Stimulated activated CD4-positive, alpha-beta T cell treated with anti-CD3 and anti-CD28 coated beads, Interleukin-15, amount 100 ng/mL, for 48 hours (primary cell): ENCODE measurements around the gene OR2D2.
A peak's percentile ranks its signal among the peaks of the same experiment; 100 is the strongest.
"Not testable (repeated sequence)": the region's sequence is repeated elsewhere in the genome, so short reads cannot be mapped to it uniquely, and the experiment has no call there.

ENCODE experiments used
- DNase-seq, 2 donors: peaks; one replicate each; pipeline ENCODE4 v3.0.0-alpha.2; 2020; ENCODE audit warnings: low read depth in 2 of 2

Gene OR2D2

GRCh38 chr11:6892400-6892799, at the start of gene OR2D2:
TSS of gene OR2D2 (minus strand) at chr11:6892500. CDS start at chr11:6892500, 0 bp downstream.
- DNase-seq: no peak

GRCh38 chr11:6941970-6942369, 49.7 kb upstream of the OR2D2 start:
- no peak for DNase-seq

- no peak for DNase-seq
Measured at GRCh38 chr11:6932145-6932544, 39.8 kb upstream of the OR2D2 start.

GRCh38 chr11:6931146-6931713, 38.9 kb upstream of the OR2D2 start:
- DNase-seq: no peak

- DNase-seq: no peak
Measured at GRCh38 chr11:6928916-6929315, 36.6 kb upstream of the OR2D2 start.

- no peak for DNase-seq
Measured at GRCh38 chr11:6927030-6927617, 34.8 kb upstream of the OR2D2 start.

GRCh38 chr11:6926208-6927029, 34.1 kb upstream of the OR2D2 start, which contains the start of gene ZNF215:
TSS of gene ZNF215 (plus strand) at chr11:6926426. CDS start at chr11:6932273, 5,847 bp downstream.
- DNase-seq: peak; percentile 16 to 36

GRCh38 chr11:6925636-6926207, 33.4 kb upstream of the OR2D2 start:
- no peak for DNase-seq

- DNase-seq: no peak
Measured at GRCh38 chr11:6925007-6925577, 32.8 kb upstream of the OR2D2 start.

GRCh38 chr11:6920702-6921101, 28.4 kb upstream of the OR2D2 start, which contains the start of gene OR2D3:
TSS of gene OR2D3 (plus strand) at chr11:6921002. CDS start at chr11:6921002, 0 bp downstream.
- DNase-seq: no peak

GRCh38 chr11:6919698-6920097, 27.4 kb upstream of the OR2D2 start:
- no peak for DNase-seq

GRCh38 chr11:6911948-6912347, 19.6 kb upstream of the OR2D2 start:
- DNase-seq: no peak

GRCh38 chr11:6911378-6911777, 19.1 kb upstream of the OR2D2 start:
- no peak for DNase-seq

- DNase-seq: not testable (repeated sequence)
Measured at GRCh38 chr11:6904804-6905203, 12.5 kb upstream of the OR2D2 start.

- no peak for DNase-seq
Measured at GRCh38 chr11:6900327-6900999, 8.2 kb upstream of the OR2D2 start.

GRCh38 chr11:6898911-6899310, 6.6 kb upstream of the OR2D2 start:
- no peak for DNase-seq

GRCh38 chr11:6895010-6895409, 2.7 kb upstream of the OR2D2 start:
- DNase-seq: no peak

- DNase-seq: no peak
Measured at GRCh38 chr11:6894097-6894496, 1.8 kb upstream of the OR2D2 start.

- DNase-seq: no peak
Measured at GRCh38 chr11:6889835-6890234, 2.5 kb downstream of the OR2D2 start.

- no peak for DNase-seq
Measured at GRCh38 chr11:6888830-6889229, 3.5 kb downstream of the OR2D2 start.

GRCh38 chr11:6887711-6888110, 4.6 kb downstream of the OR2D2 start:
- not testable (repeated sequence) for DNase-seq

- DNase-seq: no peak
Measured at GRCh38 chr11:6882751-6883150, 9.5 kb downstream of the OR2D2 start.
